ENCODE measurements around the gene NRAS.
A peak's percentile ranks its signal among the peaks of the same experiment; 100 is the strongest.
"Not testable (repeated sequence)": the region's sequence is repeated elsewhere in the genome, so short reads cannot be mapped to it uniquely, and the experiment has no call there.

NRAS gene

DNA sequence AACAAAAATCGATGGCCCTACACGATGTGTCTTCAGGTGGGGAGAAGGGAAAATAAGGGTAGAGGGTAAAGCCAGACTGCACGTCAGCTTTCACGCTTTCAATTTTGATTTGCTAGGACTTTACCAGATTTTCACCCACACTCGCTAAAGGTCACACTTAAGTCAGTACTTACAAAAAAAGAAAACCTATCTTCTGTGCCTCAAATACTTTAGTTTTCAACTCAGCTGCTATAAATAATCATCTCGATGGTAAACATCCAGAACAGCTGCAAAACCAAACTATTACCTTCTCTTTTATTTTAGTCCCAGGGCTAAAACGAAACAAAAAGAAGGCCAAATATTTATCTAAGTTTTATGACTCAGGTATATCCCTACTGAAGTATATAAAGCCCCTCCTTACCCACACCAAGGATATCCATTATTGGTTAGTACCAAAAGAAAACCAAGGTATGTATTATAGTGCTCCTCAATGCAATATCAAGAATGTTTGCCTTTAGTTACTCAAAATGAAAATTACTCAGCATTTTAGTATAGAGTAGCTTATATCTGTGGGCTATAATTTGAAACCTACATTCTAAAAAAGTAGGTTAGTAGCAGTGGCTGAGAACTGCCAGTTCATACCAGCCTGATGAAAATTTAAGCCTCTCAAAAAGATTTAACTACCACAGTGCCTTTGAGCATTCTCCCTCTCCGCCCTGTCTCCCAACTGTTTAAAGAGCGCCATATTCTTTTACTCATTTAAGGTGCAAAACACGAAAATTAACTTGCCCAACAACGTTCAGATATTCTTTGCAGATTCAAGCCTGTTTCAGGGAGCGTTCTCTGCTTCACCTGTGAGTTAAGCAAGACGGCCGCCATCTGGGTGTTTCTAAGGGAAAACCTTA, 39.7 kb upstream of the NRAS start:
- ChIA-PET POLR2A (interaction anchor here (1.4 kb wide), 1 partner anchor 24 kb away, joined by 3 read pairs; the partner anchor contains the start of gene SIKE1), CTCF (interaction anchor here (0.5 kb wide), 1 partner anchor 28 kb away, joined by 3 read pairs; no protein-coding TSS in a partner anchor)
- no peaks in the 10 kb centered on the region for H3K9me3 ChIP-seq (ENCODE audit: control insufficient read depth, insufficient read depth, low read depth, low read length)
- no peak overlapping the region; the same call in 1 of the 2 replicates for H3K27ac ChIP-seq (ENCODE audit: extremely low read depth, low read depth, low read length)
- H3K4me3 ChIP-seq (ENCODE audit: low read depth, low read length) = peak overlapping the region; percentile 97
- TF ChIP-seq ZNF623 (tag by site-specific recombination; IDR thresholded peaks at IDR 0.05) (peak; percentile 92), BCL11A (tag by site-specific recombination; IDR thresholded peaks at IDR 0.05; ENCODE audit: low read depth) (no peak), PRDM1 (tag by site-specific recombination; IDR thresholded peaks at IDR 0.05) (peak; percentile 76), ZNF169 (tag by site-specific recombination; IDR thresholded peaks at IDR 0.05) (no peak), HOXC10 (CRISPR knock-in tag; IDR thresholded peaks at IDR 0.05) (no peak), ZNF48 (tag by site-specific recombination; IDR thresholded peaks at IDR 0.05) (no peak), ZBTB17 (tag by site-specific recombination; IDR thresholded peaks at IDR 0.05) (0 out of 2 replicates have a peak, but pooled peaks have one; percentile 22)
- peaks cover 0 to 10% of the 10 kb centered on the region in 2 experiments; a peak in 1 of 3 replicates for H3K36me3 ChIP-seq (ENCODE audit: control insufficient read depth in 2 of 2, insufficient read depth in 1 of 2, low read length in 2 of 2)
- peaks cover 3% of the 10 kb centered on the region; the same call in 1 of the 2 replicates for H3K4me1 ChIP-seq (ENCODE audit: control insufficient read depth, insufficient read depth, low read length)

DNA sequence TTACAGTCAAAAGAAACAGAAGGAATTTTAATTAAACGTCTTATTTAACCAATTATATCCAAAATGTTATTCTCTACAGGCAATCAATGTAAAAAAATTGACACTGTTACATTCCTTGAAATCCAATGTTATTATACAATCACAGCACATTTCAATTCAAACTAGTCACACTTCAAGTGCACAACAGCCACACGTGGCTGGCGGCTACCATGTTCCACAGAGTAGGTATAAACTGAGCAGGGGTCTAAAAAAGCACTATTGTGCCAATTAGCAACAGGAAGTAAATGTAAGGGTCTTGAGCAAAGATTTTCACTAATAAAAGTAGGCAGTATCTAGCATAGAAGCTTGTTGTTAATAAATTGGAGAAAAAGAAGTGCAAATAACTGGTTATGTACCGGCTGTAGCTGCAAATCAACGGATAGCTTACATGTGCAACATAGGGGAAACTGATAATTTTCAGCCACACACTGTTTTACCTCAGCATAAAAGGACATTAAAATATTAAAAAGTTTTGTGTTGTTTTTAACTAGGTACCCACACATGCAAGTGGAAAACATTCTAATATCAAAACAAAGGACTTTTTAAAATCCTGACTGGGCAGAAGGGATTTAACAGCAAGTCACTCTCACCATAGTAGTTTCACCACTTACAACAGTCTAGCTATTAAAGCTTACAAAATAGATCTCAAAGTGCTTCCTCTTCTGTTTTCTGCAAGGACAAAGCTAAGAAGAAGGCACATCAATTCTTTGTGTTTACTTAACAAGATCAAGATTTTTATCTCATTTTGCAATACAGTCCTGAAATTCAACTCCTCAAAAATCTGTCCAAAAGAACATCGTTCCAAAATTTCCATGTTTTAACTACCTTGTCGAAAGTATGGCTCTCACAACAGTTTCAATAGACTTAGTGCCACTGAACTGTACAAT, 38.7 kb upstream of the NRAS start:
- peaks cover 0 to 15% of the 10 kb centered on the region in 2 experiments; a peak in 1 of 3 replicates for H3K36me3 ChIP-seq (ENCODE audit: control insufficient read depth in 2 of 2, insufficient read depth in 1 of 2, low read length in 2 of 2)
- TF ChIP-seq, protein P1, sequence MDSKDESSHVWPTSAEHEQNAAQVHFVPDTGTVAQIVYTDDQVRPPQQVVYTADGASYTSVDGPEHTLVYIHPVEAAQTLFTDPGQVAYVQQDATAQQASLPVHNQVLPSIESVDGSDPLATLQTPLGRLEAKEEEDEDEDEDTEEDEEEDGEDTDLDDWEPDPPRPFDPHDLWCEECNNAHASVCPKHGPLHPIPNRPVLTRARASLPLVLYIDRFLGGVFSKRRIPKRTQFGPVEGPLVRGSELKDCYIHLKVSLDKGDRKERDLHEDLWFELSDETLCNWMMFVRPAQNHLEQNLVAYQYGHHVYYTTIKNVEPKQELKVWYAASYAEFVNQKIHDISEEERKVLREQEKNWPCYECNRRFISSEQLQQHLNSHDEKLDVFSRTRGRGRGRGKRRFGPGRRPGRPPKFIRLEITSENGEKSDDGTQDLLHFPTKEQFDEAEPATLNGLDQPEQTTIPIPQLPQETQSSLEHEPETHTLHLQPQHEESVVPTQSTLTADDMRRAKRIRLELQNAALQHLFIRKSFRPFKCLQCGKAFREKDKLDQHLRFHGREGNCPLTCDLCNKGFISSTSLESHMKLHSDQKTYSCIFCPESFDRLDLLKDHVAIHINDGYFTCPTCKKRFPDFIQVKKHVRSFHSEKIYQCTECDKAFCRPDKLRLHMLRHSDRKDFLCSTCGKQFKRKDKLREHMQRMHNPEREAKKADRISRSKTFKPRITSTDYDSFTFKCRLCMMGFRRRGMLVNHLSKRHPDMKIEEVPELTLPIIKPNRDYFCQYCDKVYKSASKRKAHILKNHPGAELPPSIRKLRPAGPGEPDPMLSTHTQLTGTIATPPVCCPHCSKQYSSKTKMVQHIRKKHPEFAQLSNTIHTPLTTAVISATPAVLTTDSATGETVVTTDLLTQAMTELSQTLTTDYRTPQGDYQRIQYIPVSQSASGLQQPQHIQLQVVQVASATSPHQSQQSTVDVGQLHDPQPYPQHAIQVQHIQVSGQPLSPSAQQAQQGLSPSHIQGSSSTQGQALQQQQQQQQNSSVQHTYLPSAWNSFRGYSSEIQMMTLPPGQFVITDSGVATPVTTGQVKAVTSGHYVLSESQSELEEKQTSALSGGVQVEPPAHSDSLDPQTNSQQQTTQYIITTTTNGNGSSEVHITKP (tag by site-specific recombination; IDR thresholded peaks at IDR 0.05) = peak; percentile 55
- no peak for TF ChIP-seq HOXD13 (CRISPR knock-in tag; IDR thresholded peaks at IDR 0.05; ENCODE audit: borderline replicate concordance)
- peak; percentile 40; the same call in 1 of the 2 replicates for TF ChIP-seq GLIS1 (tag by site-specific recombination; IDR thresholded peaks at IDR 0.05)
- TF ChIP-seq GLI2 (tag by site-specific recombination; IDR thresholded peaks at IDR 0.05; ENCODE audit: borderline replicate concordance, low read depth) = no peak
- H3K9me3 ChIP-seq (ENCODE audit: control insufficient read depth, insufficient read depth, low read depth, low read length) = no peaks in the 10 kb centered on the region
- peak overlapping the region; percentile 97; the same call in 1 of the 2 replicates for H3K4me3 ChIP-seq (ENCODE audit: low read depth, low read length)
- peaks cover 9% of the 10 kb centered on the region for H3K4me1 ChIP-seq (ENCODE audit: control insufficient read depth, insufficient read depth, low read length)
- ChIA-PET CTCF (no interaction called here), POLR2A (interaction anchor here (0.7 kb wide), 1 partner anchor 25 kb away, joined by 3 read pairs; the partner anchor contains the start of gene SIKE1)
- H3K27ac ChIP-seq (ENCODE audit: extremely low read depth, low read depth, low read length) = no peak overlapping the region

DNA sequence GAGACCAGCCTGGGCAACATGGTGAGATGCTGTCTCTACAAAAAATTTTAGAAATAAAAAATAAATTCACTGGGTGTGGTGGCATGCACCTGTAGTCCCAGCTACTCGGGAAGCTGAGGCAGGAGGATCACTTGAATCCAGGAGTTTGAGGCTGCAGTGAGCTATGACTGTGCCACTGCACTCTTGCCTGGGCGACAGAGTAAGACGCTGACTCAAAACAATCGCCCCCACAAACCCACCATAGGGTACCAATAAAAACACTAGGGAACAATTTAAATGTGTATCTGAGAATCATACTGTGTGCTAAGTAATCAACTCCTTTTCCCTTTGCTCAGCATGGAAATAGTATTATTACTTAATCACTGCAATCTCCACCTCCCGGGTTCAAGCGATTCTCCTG, 37.1 kb upstream of the NRAS start:
- POLR2A ChIA-PET = interaction anchor here (0.9 kb wide), 1 partner anchor 27 kb away, joined by 4 read pairs; the partner anchor contains the start of gene SIKE1
- peaks cover 12 to 31% of the 10 kb centered on the region in 2 experiments; a peak in 2 of 3 replicates for H3K36me3 ChIP-seq (ENCODE audit: control insufficient read depth in 2 of 2, insufficient read depth in 1 of 2, low read length in 2 of 2)
- H3K9me3 ChIP-seq (ENCODE audit: control insufficient read depth, insufficient read depth, low read depth, low read length); CTCF ChIA-PET; H3K27ac ChIP-seq (ENCODE audit: extremely low read depth, low read depth, low read length); H3K4me3 ChIP-seq (ENCODE audit: low read depth, low read length); H3K4me1 ChIP-seq (ENCODE audit: control insufficient read depth, insufficient read depth, low read length): not testable (repeated sequence)
- TF ChIP-seq ZIC2 (tag by site-specific recombination; IDR thresholded peaks at IDR 0.05) (peak; percentile 41), ZFHX2 (tag by site-specific recombination; conservative IDR thresholded peaks at IDR 0.05) (0 out of 2 replicates have a peak, but pooled peaks have one; percentile 14)
